Transverse colon (tissue), 4 donors: ENCODE data around the gene MICAL2. TPM values are rescaled to one million over a fixed set of nuclear protein-coding genes. Genes with fewer than 3 reads are reported as not detected.
A peak's percentile ranks its signal among the peaks of the same experiment; 100 is the strongest.

ENCODE experiments used
- DNase-seq: peaks from one replicate; pipeline ENCODE4 v3.0.0-alpha.2; 2019
- H3K27ac ChIP-seq, 4 donors: fragments of 200-600 bp; sonication (generic); 2 replicates each; pipeline ENCODE4 v1.5.1; 2016 to 2018; ENCODE audit warnings: inconsistent platforms in 4 of 4
- H3K27me3 ChIP-seq: fragments of 200-600 bp; sonication (generic); 2 replicates; pipeline ENCODE4 v1.5.1; 2017; ENCODE audit warnings: inconsistent platforms
- H3K36me3 ChIP-seq, 4 donors: fragments of 200-600 bp; sonication (generic); 2 replicates each; pipeline ENCODE4 v1.5.1; 2017 to 2019; ENCODE audit warnings: inconsistent platforms in 4 of 4
- H3K4me1 ChIP-seq, 4 donors: fragments of 200-600 bp; sonication (generic); 2 replicates each; pipeline ENCODE4 v1.5.1; 2017 to 2020; ENCODE audit warnings: inconsistent platforms in 4 of 4
- H3K4me3 ChIP-seq, 4 donors: fragments of 200-600 bp; sonication (generic); 1 replicate in 1 of 4; 2 replicates in 3 of 4; pipeline versions ENCODE4 v1.5.1 to v1.6.1; 2017 to 2019; ENCODE audit warnings: inconsistent platforms in 4 of 4
- H3K9me3 ChIP-seq, 2 donors: fragments of 200-600 bp; sonication (generic); 2 replicates each; pipeline ENCODE4 v1.5.1; 2017 to 2019; ENCODE audit warnings: inconsistent platforms in 2 of 2
- EP300 ChIP-seq: sonication (generic); formaldehyde crosslinking; IDR thresholded peaks from one replicate; pipeline ENCODE4 v1.6.1; 2017; ENCODE audit warnings: antibody characterized with exemption, low read depth
- POLR2A ChIP-seq: fragments of 450-650 bp; IDR thresholded peaks from one replicate; pipeline ENCODE4 v1.6.1; 2016; ENCODE audit warnings: antibody characterized with exemption, mild to moderate bottlenecking, moderate library complexity
- POLR2AphosphoS5 ChIP-seq, 3 donors: sonication (generic); formaldehyde crosslinking; IDR thresholded peaks; one replicate each; pipeline ENCODE4 v1.6.1; 2016; ENCODE audit warnings: antibody characterized with exemption in 3 of 3
- WGBS, 2 donors: methylation state at CpG; one replicate each; pipeline ENCODE4 v1.1.5; 2018; ENCODE audit warnings: low coverage in 1 of 2; 5-methylcytosine and 5-hydroxymethylcytosine counted together
- in situ Hi-C, 4 donors: fragments of 200-750 bp; cut with MboI; loops; one replicate each; pipeline versions ENCODE4 v1.15.0 to v1.15.1; 2017; ENCODE audit warnings: low sequenced_read_pairs in 3 of 4, low pct_ligation_motif_present in 1 of 4, low pct_unique_long_range_greater_than_20kb in 1 of 4
- intact Hi-C: fragments of 100-400 bp; cut with DNase I; formaldehyde crosslinking; loops from one replicate; pipeline ENCODE4 v1.15.1; 2023; ENCODE audit warnings: low total_unique reads
- total RNA-seq, 4 donors: library from RNA; depleted of rRNA; stranded (reverse); fragments of >200 nt; gene quantifications; one replicate each; pipeline ENCODE4 v1.1.0, GENCODE V29; 2016
- TF ChIP-seq, protein P1 (sequence below), 5 experiments: fragments of 200-600 bp in 3 of 5; fragments of 450-650 bp in 2 of 5; sonication (generic) in 3 of 5; IDR thresholded peaks; 1 replicate in 2 of 5; 2 replicates in 3 of 5; pipeline ENCODE4 v1.5.1; 2016 to 2017; ENCODE audit warnings: antibody characterized with exemption in 5 of 5, inconsistent platforms in 3 of 5, mild to moderate bottlenecking in 2 of 5, moderate library complexity in 1 of 5

Gene MICAL2
- total RNA-seq, 4 donors from 2014 or later = 309 to 483 (median 316) TPM

DNA sequence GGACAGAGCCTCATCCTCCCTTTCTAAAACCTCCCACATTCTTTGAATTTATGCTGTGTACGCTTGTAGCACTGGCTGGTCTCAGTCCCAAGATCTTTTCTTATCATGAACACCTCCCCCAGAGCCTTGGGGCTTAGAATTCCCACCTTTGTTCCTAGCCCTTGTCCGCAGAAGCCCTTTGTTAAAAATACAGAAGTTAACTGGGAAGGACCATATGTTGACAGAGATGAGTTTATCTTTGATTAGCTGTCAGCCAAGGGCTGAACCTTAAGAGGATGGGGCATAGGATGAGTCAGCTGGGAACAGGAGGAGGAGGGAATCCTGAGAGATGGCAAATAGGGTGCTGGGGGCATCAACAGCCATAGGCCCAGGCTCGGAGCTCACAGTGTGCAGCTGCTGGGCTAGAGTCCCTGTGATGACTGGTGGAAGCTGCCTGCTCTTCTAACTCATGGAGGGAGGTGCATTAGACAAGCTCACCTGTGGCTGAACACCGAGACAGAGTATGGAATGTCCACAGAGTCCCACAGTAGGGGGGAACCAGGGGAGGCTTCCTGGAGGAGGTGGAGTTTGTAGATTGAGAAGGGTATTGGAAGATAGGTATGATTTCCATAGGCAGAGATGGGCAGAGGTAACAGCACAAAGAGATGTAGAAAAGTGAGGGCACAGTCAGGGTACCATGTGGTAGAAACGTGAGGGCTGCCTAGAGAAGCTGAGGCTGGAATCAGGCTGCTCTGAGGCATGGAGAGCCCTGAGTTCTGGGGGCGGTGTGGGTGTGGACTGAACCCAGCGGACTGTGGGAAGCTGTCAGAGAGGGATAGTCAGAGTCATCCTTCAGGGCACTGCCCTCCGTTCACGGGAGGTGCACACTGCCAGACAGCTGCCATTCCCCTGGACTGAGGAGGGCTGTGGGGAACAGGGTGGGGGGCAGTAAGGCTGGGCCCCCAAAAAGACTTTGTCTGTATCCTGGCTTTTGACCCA, 9.9 kb downstream of the MICAL2 start:
- TF ChIP-seq, protein P1, sequence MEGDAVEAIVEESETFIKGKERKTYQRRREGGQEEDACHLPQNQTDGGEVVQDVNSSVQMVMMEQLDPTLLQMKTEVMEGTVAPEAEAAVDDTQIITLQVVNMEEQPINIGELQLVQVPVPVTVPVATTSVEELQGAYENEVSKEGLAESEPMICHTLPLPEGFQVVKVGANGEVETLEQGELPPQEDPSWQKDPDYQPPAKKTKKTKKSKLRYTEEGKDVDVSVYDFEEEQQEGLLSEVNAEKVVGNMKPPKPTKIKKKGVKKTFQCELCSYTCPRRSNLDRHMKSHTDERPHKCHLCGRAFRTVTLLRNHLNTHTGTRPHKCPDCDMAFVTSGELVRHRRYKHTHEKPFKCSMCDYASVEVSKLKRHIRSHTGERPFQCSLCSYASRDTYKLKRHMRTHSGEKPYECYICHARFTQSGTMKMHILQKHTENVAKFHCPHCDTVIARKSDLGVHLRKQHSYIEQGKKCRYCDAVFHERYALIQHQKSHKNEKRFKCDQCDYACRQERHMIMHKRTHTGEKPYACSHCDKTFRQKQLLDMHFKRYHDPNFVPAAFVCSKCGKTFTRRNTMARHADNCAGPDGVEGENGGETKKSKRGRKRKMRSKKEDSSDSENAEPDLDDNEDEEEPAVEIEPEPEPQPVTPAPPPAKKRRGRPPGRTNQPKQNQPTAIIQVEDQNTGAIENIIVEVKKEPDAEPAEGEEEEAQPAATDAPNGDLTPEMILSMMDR (IDR thresholded peaks at IDR 0.05) = no peak
- TF ChIP-seq POLR2AphosphoS5 (IDR thresholded peaks at IDR 0.05) (no peak), EP300 (no peak), POLR2A (no peak)
- no peaks in the 10 kb centered on the region for H3K9me3 ChIP-seq
- no peaks in the 10 kb centered on the region for H3K36me3 ChIP-seq
- intact Hi-C loops (no loop called here), in situ Hi-C loops (no loop called here)
- 75 to 100% methylated on average over 4 to 9 of the region's 9 CpGs for WGBS, 2 donors
- peak overlapping the region; percentile 65 to 81 (median 75) for H3K27ac ChIP-seq
- H3K27me3 ChIP-seq = no peaks in the 10 kb centered on the region
- H3K4me1 ChIP-seq = peaks cover 15 to 75% (median 40%) of the 10 kb centered on the region in 4 donors
- no peak overlapping the region for H3K4me3 ChIP-seq
- no peak for DNase-seq

DNA sequence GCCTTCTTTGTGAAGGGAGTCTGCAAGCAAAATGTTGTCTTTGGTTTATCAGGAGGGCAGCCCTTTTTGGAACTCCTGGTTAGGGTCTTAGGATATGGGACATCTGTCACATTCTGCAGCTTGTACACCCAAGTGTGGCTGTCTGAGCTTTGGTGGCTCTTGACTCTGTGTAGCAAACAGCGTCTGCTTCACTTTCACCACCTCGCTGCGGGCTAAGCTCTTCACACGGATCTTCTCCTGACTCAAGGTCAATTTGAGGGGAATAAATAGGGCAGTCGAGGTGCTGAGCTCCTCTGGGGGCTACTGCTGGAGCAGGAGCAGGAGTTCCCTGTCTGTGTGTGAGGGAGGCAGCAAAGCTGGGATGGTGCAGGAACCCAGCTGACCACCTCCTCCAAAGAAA, 10.6 kb downstream of the MICAL2 start:
- 86% methylated on average over 5 of the region's 5 CpGs; no CpG with 5 or more reads in 1 of the 2 donors for WGBS, 2 donors
- H3K36me3 ChIP-seq = no peaks in the 10 kb centered on the region
- H3K27ac ChIP-seq = peak overlapping the region; percentile 65 to 81 (median 75)
- H3K4me3 ChIP-seq = no peak overlapping the region
- intact Hi-C loops (no loop called here), in situ Hi-C loops (no loop called here)
- H3K9me3 ChIP-seq = no peaks in the 10 kb centered on the region
- H3K4me1 ChIP-seq = peaks cover 21 to 81% (median 46%) of the 10 kb centered on the region in 4 donors
- no peak for DNase-seq
- H3K27me3 ChIP-seq = no peaks in the 10 kb centered on the region
- TF ChIP-seq, protein P1 (IDR thresholded peaks at IDR 0.05) = no peak
- TF ChIP-seq EP300 (no peak), POLR2A (no peak), POLR2AphosphoS5 (IDR thresholded peaks at IDR 0.05) (no peak)

DNA sequence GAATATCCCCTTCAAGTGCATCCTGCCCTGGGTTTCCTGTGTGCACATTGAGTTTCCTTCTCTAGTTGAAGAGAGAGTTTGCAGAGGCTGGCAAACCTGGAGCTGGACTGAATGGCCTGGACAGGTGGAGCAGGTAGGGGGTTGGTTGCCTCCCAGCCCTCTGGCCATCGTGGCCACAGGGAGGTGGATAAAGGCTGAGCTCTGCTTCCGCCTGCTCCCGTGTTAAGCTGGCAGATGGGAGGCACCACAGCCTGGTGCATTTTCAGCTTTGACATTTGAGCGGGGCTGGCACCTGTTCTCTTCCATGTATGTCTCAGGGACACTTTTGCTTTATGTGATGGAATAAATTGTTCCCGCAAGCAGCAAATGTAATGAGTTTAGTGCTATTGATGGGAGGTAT, 11.1 kb downstream of the MICAL2 start:
- DNase-seq = no peak
- no peak for TF ChIP-seq POLR2A
- TF ChIP-seq, protein P1 (IDR thresholded peaks at IDR 0.05) = no peak
- no peak for TF ChIP-seq POLR2AphosphoS5 (IDR thresholded peaks at IDR 0.05)
- no peak for TF ChIP-seq EP300
- peak overlapping the region in 1 of 4 donors; percentile 71 for H3K27ac ChIP-seq
- no peaks in the 10 kb centered on the region for H3K27me3 ChIP-seq
- intact Hi-C loops (no loop called here), in situ Hi-C loops (no loop called here)
- H3K4me1 ChIP-seq = peaks cover 24 to 83% (median 50%) of the 10 kb centered on the region in 4 donors
- H3K36me3 ChIP-seq = no peaks in the 10 kb centered on the region
- 89% methylated on average over 5 of the region's 5 CpGs; no CpG with 5 or more reads in 1 of the 2 donors for WGBS, 2 donors
- H3K4me3 ChIP-seq = no peak overlapping the region
- H3K9me3 ChIP-seq = no peaks in the 10 kb centered on the region

DNA sequence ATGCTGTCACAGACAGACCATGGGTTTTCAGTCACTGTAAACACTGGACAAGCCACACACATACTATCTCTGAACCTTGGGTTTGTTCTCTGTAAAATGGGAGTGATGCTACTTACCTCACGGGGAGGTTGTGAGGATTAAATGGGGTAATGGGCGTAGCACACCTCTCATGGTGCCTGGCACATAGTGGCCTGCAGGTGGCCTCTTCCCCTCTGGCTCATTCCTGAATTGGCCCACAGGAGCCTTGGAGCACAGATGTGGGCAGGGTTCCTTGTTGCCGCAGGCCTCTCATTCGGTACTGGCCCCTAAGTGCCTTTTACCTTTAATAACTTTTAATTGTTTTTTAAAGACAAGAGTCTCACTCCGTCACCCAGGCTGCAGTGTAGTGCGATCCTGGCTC, 11.7 kb downstream of the MICAL2 start:
- Histone ChIP-seq H3K27me3 (no peaks in the 10 kb centered on the region), H3K9me3 (no peaks in the 10 kb centered on the region), H3K4me3 (no peak overlapping the region), H3K27ac (peak overlapping the region in 1 of 4 donors; percentile 71), H3K4me1 (peaks cover 24 to 83% (median 52%) of the 10 kb centered on the region in 4 donors), H3K36me3 (no peaks in the 10 kb centered on the region)
- TF ChIP-seq, protein P1 (IDR thresholded peaks at IDR 0.05) = peak; percentile 31 to 61 (median 43)
- TF ChIP-seq POLR2AphosphoS5 (IDR thresholded peaks at IDR 0.05) = no peak
- no peak for TF ChIP-seq POLR2A
- TF ChIP-seq EP300 = no peak
- DNase-seq = no peak
- intact Hi-C loops (no loop called here), in situ Hi-C loops (no loop called here)
- WGBS, 2 donors = 89% methylated on average over 6 of the region's 6 CpGs; no CpG with 5 or more reads in 1 of the 2 donors
